RPMI8226 (cell line): Measurements from ENCODE around the gene ZFC3H1.
"Not testable (repeated sequence)": the region's sequence is repeated elsewhere in the genome, so short reads cannot be mapped to it uniquely, and the experiment has no call there.

ENCODE experiments used
- DNase-seq: peaks from one replicate; pipeline ENCODE4 v3.0.0-alpha.2; 2015

The ZFC3H1 gene, protein sequence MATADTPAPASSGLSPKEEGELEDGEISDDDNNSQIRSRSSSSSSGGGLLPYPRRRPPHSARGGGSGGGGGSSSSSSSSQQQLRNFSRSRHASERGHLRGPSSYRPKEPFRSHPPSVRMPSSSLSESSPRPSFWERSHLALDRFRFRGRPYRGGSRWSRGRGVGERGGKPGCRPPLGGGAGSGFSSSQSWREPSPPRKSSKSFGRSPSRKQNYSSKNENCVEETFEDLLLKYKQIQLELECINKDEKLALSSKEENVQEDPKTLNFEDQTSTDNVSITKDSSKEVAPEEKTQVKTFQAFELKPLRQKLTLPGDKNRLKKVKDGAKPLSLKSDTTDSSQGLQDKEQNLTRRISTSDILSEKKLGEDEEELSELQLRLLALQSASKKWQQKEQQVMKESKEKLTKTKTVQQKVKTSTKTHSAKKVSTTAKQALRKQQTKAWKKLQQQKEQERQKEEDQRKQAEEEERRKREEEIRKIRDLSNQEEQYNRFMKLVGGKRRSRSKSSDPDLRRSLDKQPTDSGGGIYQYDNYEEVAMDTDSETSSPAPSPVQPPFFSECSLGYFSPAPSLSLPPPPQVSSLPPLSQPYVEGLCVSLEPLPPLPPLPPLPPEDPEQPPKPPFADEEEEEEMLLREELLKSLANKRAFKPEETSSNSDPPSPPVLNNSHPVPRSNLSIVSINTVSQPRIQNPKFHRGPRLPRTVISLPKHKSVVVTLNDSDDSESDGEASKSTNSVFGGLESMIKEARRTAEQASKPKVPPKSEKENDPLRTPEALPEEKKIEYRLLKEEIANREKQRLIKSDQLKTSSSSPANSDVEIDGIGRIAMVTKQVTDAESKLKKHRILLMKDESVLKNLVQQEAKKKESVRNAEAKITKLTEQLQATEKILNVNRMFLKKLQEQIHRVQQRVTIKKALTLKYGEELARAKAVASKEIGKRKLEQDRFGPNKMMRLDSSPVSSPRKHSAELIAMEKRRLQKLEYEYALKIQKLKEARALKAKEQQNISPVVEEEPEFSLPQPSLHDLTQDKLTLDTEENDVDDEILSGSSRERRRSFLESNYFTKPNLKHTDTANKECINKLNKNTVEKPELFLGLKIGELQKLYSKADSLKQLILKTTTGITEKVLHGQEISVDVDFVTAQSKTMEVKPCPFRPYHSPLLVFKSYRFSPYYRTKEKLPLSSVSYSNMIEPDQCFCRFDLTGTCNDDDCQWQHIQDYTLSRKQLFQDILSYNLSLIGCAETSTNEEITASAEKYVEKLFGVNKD (N-terminal part only)

DNA sequence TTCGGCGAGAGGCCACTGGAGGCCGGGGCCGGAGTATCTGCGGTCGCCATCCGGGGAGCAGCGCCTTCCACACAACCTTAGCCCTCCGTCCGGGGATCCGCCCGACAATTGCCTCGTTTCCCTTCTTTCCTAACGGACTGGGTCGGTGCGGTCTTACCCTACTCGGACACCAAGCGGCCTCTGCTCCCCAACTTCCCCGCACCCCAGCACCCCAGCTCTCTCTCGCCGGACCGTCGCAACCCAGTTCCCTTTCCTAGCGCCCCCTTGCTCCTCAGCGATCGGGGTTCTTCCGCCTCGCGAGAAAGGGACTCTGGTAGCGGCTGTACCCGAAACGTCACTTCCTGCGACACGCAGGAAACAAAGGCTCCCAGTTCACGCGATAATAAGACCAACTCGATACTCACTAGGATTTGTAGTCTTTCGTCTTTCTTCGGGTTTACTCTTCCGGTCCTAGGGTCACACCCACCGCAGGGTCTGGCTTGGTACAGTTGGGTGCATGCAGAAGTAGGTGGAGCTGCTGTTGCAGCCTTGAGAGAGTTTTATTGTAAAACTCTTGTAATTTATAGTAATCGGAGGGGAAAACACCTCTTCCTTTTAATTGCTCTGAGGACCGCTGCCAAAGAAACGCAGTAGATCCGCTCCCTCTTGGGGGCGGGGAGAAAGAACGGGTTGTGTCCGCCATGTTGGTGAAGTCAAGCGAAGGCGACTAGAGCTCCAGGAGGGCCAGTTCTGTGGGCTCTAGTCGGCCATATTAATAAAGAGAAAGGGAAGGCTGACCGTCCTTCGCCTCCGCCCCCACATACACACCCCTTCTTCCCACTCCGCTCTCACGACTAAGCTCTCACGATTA is at the start of gene ZFC3H1, which contains the start of gene THAP2:
TSS of gene ZFC3H1 (minus strand) at position 288 of the 850 bp plus-strand sequence. CDS start at position 50, 238 bp downstream.
TSS of gene THAP2 (plus strand) at position 741 of the 850 bp plus-strand sequence. CDS start 209 bp downstream, outside the sequence.
- DNase-seq, result peak; percentile 98

DNA sequence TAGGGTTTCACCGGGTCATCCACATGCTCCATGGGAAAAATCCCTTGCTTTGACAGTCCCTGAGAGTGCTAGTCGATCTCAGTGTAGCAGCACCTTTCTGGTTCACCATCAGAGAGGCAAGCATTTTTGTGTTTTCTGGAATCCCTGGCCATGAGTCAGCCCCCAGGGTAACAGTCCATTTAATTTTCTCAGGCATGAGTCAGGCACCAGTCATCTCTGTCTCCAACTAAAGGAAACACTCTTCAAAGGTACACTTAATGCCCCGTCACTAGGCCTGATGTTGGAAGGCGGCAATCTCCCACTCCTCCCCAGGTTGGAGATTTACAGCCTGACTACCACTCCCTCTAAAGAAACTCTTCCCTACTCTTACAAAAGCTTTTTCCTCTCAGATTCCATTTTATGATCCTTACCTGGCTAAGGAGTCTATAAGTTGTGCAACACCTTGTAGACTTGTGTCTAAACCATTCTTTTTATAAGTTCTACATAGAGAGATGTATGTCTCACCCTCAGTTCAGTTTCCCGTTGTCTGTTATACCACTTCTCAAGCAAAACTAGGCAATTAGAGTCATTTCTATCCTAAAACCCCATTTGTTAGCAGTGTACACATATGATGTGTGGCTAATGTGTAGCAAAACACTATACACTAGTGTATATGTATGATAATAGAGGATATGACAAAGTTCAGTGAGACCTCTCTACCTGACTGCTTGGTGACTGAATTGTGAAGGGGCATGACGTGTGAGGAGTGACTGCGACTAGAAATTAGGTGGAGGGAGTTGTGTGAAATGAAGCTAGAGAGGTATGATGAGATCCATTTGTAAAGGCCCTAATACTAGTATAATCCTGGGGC is 46.9 kb upstream of the ZFC3H1 start:
- DNase-seq, result no peak

DNA sequence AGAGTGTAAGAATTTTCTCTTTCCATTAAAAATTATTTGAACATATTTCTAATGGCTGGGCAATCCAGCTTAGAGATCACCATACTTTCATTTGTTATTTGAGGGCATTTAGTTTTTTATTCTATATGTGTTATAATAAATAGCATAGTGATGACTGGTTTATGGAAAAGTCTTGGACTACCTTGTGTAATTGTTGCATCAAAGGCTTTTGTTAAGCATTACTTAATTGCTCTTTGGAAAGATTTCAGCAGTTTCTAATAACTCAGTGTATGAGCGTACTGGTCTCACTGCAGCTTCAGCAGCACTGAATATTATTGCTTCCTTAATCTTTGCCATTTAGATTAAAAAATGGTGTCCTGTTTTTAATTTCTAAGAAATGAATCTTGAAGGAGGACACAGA is 45.0 kb upstream of the ZFC3H1 start:
- DNase-seq, result no peak

DNA sequence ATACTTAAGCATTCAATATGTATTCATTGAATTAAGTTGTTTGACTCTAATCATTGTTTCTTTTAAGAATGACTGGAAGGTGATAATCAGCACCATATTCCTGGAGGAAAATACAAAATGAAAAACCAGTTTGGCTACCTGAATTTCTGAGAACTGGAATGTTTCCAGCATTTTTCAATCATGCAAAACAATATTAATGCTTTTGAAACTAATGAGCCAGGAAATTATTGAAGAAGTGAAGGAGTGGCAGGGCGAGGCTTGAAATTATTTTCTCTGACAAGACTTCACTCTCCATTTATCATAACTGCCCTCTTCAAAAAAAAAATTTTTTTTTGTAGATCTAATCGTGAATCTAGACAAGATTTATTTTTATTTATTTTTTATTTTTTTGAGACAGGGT is 41.3 kb upstream of the ZFC3H1 start:
- DNase-seq, result no peak

DNA sequence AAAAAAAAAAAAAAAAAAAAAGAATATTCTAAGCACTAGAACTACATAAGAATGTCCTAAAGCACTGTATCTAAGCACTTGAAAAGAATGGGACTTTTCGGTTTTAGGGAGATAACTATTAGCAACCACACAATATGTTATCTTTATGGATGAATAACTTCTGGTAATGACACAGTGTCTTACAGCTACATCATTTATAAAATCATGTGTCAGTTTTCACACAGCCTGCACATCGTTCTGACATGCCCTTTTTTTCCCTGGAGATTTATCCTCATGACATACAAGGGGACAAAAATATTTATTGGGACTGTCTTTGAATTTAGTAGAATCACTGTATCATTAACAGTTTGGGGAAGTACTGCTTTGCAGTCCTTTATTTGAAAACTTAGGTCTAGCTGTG is 39.6 kb upstream of the ZFC3H1 start:
- no peak for DNase-seq

DNA sequence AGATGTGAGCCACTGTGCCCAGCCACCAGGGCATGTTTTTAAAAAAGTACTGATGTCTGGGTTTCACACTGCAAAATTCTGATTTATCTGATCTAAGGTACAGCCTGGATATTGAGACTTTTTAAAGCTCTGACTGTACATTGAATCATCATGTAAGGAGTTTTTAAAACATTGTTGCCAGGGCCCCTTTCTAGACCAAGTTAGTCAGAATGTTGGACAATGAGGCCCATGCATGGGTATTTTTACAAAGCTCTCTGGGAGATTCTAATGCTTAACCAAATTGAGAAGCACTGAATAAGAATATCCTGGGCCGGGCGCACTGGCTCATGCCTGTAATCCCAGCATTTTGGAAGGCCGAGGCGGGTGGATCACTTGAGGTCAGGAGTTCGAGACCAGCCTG is 38.9 kb upstream of the ZFC3H1 start:
- DNase-seq, result no peak

DNA sequence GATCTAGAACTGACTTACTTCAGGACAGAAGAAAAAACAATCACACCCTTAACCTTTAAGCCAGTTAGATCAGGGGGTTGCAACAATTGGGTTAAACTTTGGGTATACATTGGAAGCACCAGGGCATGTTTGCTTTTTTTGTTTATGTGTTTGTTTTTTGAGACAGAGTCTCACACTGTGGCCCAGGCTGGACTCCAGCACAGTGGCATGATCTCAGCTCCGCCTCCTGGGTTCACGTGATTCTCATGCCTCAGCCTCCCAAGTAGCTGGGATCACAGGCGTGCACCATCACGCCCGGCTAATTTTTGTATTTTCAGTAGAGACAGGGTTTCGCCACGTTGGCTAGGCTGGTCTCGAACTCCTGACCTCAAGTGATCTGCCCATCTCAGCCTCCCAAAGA is 38.5 kb upstream of the ZFC3H1 start:
- DNase-seq, result not testable (repeated sequence)

DNA sequence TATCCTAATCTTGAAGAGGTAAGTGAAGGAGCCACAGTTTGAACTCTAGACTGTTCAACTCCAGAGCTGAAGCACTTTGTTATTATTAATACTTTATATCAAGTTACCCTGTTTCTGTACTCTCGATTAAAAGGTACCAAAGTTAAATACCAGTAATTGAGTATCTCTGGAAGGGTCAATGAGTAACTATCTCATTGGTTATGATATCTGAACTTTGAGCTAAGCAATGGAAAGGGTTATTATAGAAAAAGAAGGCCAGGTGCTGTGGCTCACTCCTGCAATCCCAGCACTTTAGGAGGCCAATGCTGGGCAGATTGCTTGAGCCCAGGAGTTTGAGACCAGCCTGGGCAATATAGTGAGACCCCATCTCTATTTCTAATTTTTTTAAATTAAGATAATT is 32.1 kb upstream of the ZFC3H1 start:
- no peak for DNase-seq

DNA sequence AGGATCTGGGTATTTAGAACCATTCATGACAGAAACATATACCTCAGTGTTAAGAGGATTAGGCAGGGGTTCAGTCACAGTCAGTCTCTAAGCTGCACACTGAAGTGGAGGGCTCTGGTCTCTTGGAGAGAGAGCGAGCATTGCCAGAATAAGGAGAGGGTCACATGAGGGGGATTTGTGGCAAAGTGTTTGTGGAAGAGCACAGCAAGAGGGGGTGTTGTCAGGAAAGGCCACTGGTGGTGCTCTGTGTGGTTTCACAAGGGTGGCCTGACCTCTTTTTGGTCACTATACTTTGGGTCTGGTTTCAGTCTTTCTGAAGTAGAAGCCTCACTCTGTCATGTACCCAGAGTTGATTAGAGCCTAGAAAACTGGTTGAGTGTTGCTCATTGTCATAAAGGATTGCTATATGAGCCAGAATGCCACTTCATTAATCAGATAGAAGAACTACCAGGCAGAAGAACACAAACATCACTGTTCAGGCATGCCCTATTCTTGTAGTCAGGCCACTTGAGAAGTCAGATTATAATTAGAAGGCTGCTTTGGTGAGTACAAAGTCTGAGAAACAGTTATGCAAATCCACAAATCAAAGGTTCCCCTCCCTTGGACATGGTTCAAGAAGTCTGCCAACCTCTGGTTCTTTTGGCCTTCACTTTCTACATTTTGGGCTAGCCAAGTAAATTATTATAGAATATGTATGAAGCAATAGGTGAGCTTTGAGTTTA is 30.6 kb upstream of the ZFC3H1 start:
- no peak for DNase-seq

DNA sequence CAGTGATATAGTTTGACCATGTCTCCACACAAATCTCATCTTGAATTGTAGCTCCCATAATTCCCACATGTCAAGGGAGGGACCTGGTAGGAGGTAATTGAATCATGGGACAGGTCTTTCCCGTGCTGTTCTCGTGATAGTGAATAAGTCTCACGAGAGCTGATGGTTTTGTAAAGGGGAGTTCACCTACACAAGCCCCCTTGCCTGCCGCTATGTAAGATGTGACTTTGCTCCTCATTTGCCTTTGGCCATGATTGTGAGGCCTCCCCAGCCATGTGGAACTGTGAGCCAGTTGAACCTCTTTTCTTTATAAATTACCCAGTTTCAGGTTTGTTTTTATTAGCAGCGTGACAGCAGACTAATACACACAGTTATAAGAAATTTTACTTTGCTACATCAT is 30.0 kb upstream of the ZFC3H1 start:
- DNase-seq, result not testable (repeated sequence)

DNA sequence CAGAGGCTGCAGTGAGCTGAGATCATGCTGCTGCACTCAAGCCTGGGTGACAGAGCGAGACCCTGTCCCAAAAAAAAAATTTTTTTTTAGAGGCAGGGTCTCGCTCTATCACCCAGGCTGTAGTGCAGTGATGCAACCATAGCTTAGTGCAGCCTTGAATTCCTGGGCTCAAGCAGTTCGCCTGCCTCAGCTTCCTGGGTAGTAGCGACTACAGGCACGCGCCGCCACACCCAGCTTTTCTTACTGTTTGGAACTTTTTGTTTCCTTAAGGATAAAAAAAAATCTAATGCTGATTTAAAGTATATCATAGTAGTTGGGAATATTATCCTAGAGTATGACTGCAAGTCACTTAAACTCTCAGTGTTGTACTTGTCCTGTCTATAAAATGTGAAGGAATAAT is 29.5 kb upstream of the ZFC3H1 start:
- DNase-seq, result no peak

DNA sequence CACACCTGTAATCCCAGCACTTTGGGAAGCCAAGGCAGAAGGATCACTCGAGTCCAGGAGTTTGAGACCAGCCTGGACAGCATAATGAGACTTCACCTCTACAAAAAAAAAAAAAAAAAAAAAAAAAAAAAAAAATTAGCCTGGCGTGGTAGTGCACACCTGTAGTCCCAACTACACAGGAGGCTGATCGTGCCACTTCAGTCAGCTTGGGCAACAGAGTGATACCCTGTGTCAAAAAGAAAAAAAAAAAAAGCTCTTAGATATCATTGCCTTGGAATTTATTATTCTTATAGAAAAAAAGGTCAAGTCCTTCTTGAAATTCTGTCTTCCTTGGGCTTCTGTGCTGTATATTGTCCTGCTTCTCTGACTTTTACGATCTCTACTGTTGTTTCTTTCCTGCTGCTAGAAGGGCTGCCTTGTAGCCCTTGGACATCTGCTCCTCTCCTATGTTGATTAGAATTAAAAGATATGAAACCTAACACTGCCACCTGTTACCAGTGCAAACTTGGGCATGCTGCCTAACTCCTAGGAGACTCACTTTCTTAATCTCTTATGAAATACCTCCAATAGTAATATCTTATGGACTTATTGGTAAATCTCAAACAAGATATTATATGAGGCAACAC is 28.0 kb upstream of the ZFC3H1 start:
- peak; percentile 54 for DNase-seq

DNA sequence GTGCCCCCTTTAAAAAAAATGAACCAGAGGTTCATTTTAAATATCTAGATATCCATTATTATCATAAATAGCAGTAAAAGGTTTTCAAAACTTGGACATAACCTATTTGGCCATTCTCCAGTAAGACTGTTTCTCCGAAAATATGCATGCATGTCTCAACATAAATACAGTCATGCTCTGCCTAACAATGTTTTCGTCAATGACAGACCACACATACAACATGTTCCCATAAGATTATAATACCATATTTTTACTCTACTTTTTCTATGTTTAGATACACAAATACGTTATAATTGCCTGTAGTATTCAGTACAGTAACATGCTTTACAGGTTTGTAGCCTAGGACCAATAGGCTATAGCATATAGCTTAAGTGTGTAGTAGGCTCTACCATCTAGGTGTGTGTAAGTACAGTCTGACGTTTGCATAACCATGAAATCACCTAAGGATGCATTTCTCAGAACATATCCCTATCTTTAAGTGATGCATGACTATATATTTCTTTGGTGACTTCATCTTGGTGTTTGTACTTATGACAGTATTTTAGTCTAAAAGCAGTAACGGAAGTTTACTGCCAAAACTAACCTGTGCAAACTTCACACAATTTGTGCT is 25.4 kb upstream of the ZFC3H1 start:
- no peak for DNase-seq

DNA sequence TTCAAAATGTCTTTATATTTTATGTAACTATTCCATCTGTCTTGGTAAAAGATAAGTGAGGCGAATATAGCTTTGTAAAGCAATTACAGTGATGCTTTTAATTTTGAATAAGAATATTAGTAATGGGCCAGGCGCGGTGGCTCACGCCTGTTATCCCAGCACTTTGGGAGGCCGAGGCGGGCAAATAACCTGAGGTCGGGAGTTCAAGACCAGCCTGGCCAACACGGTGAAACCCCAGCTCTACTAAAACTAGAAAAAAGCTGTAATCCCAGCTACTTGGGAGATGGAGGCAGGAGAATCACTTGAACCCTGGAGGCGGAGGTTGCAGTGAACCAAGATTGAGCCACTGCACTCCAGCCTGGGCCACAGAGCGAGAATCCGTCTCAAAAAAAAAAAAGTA is 23.5 kb upstream of the ZFC3H1 start:
- not testable (repeated sequence) for DNase-seq

DNA sequence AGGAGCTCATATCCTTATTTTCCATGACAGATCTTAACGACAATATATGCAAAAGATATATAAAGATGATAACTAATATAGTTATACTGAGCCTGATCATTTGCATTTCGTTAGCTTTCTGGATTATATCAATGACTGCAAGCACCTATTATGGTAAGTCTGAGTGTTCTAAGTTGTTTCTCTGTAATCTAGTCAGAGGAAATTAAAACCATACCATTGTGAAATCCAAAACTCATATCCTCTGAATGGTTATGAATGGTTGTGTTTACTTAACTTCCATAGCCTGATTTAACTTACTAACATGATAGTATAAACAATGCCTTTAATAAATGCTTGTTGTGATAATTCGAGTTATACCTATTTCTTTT is 23.0 kb upstream of the ZFC3H1 start:
- DNase-seq, result no peak

DNA sequence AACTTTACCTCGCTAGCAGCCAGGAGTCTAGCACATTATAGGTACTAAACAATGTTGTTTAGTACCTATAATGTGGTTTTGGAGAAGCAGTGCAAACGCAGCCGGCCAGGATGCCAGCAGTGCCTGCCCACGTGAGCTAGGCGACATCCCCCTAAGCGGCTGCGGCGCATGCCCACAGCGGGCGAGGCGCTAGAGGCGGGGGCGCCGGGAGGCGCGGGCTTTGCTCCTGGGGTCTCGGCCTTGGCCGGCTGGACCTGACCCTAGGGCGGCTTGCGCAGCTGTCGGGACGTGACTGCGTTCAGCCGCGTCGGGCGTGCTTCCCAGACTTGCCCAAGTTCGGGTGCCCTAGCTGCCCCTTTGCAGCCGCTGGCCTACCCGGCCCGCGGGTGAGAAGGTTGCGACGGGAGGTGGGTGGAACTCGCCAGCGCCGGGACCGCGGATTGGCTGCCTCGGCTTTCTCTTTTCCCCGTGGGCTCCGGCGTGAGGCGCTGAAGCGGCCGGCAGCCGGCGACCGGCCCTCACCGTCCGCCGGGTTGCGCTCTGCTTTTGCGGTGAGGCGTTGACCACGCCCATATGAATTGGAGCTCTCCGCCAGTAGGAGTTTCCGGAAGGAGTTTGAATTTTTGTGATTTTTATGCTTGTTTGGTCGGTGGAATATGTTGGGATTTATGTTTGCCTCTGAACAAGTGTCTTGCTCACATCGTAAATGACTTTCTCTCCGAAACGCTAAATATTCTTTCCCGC is 22.4 kb upstream of the ZFC3H1 start, which contains the start of gene TMEM19:
TSS of gene TMEM19 (plus strand) at position 169 of the 744 bp plus-strand sequence. CDS start 599 bp downstream, outside the sequence.
- DNase-seq, result peak; percentile 95

DNA sequence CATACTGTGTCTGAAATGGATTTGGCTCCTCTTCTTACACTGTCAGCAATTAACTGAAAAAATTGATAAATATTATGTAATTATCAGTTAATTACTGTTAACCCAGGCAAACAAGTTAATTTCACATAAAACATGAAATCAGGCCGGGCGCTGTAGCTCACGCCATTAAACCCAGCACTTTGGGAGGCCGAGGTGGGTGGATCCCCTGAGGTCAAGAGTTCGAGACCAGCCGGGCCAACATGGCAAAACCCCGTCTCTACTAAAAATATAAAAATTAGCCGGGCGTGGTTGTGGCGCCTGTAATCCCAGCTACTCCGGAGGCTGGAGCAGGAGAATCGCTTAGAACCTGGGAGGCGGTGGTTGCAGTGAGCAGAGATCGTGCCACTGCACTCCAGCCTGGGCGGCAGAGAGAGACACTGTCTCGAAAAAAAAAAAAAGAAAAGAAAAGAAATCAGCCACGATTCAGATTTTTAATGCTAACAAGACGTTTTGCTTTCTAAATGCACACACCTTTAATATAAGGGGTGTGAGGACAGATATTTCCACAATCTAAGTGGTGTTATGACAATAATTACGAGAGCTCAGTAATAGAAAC is 21.8 kb upstream of the ZFC3H1 start:
- peak; percentile 8 for DNase-seq

DNA sequence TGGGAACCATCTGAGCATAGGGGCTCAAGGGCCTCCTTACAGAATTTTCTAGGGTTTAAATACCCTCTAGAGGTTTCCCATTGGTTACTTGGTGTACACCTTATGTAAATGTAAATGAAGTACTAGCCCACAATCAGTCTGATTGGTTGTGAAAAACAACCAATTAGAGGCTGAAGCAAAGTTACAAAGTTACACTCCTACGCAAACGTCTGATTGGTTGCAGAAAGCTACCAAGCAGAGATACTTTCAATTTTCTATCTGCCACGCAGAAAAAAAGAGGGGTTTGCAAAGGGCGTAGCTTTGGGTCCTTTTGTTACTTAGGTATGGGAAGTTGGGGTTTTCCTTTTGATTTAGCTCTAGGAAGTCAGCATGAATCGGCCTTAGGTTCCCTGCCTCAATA is 20.4 kb upstream of the ZFC3H1 start:
- DNase-seq, result no peak
